Gastrocnemius medialis (tissue), 4 donors: ENCODE results near the gene PEX16. TPM values are rescaled to one million over a fixed set of nuclear protein-coding genes. Genes with fewer than 3 reads are reported as not detected.

Experiments used
- ATAC-seq, 2 donors: fragments of 150-250 bp; one replicate each; pipeline ENCODE4 v1.9.1; 2016
- DNase-seq, 2 donors: peaks; one replicate each; pipeline ENCODE4 v3.0.0-alpha.2; 2019
- H3K27ac ChIP-seq, 4 donors: fragments of 200-600 bp; sonication (generic); 1 replicate in 1 of 4; 2 replicates in 3 of 4; pipeline ENCODE4 v1.5.1; 2016 to 2018; ENCODE audit warnings: mild to moderate bottlenecking in 2 of 4, moderate library complexity in 1 of 4
- H3K27me3 ChIP-seq, 3 donors: fragments of 200-600 bp; sonication (generic) in 2 of 3; 1 replicate in 1 of 3; 2 replicates in 2 of 3; pipeline versions ENCODE4 v1.5.1 to v1.6.0; 2016 to 2019; ENCODE audit warnings: mild to moderate bottlenecking in 1 of 3, moderate library complexity in 1 of 3
- H3K36me3 ChIP-seq, 2 donors: fragments of 200-600 bp; sonication (generic) in 1 of 2; one replicate each; pipeline ENCODE4 v1.5.1; 2017 to 2018
- H3K4me1 ChIP-seq, 2 donors: fragments of 200-600 bp; sonication (generic) in 1 of 2; one replicate each; pipeline ENCODE4 v1.5.1; 2016 to 2017; ENCODE audit warnings: mild to moderate bottlenecking in 2 of 2
- H3K4me3 ChIP-seq, 4 donors: fragments of 200-600 bp; sonication (generic) in 3 of 4; 1 replicate in 1 of 4; 2 replicates in 3 of 4; pipeline ENCODE4 v1.5.1; 2016 to 2019; ENCODE audit warnings: mild to moderate bottlenecking in 2 of 4
- H3K9me3 ChIP-seq, 3 donors: fragments of 200-600 bp; sonication (generic) in 2 of 3; 1 replicate in 1 of 3; 2 replicates in 2 of 3; pipeline ENCODE4 v1.5.1; 2016 to 2019
- POLR2A ChIP-seq, 2 donors: fragments of 450-650 bp; IDR thresholded peaks; one replicate each; pipeline ENCODE4 v1.6.1; 2017; ENCODE audit warnings: antibody characterized with exemption in 2 of 2, mild to moderate bottlenecking in 2 of 2, moderate library complexity in 2 of 2
- in situ Hi-C, 4 donors: fragments of 200-750 bp; cut with MboI; loops; one replicate each; pipeline versions ENCODE4 v1.15.0 to v1.8.0; 2017; ENCODE audit warnings: low sequenced_read_pairs in 4 of 4
- intact Hi-C: fragments of 100-400 bp; cut with DNase I; formaldehyde crosslinking; loops from one replicate; pipeline ENCODE4 v1.15.1; 2023; ENCODE audit warnings: low total_unique reads
- total RNA-seq, 4 donors: library from RNA; depleted of rRNA; stranded (reverse); fragments of >200 nt; gene quantifications; one replicate each; pipeline versions ENCODE4 v1.1.0 to v1.2.3, GENCODE V29; 2016
- TF ChIP-seq, protein P1 (sequence below), 5 experiments: fragments of 450-650 bp in 3 of 5; fragments of 200-600 bp in 2 of 5; sonication (generic) in 2 of 5; IDR thresholded peaks in 4 of 5; conservative IDR thresholded peaks in 1 of 5; 1 replicate in 4 of 5; 2 replicates in 1 of 5; pipeline ENCODE4 v1.5.1; 2016 to 2019; ENCODE audit warnings: antibody characterized with exemption in 5 of 5, mild to moderate bottlenecking in 3 of 5, moderate library complexity in 3 of 5

The PEX16 gene
- total RNA-seq, 4 donors from 2014 or later = 18.5 to 27.2 (median 20.5) TPM

DNA sequence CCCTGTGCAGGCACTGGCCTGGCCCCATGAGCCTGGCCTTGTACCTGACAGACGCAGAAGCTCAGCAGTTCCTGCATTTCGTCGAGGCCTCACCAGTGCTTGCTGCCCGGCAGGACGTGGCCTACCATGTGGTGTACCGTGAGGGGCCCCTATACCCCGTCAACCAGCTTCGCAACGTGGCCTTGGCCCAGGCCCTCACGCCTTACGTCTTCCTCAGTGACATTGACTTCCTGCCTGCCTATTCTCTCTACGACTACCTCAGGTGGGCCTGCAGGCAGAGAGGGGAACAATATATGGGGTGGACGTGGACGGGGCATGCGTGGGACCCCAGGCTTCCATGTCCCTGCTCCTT is 9.6 kb upstream of the PEX16 start:
- TF ChIP-seq, protein P1, sequence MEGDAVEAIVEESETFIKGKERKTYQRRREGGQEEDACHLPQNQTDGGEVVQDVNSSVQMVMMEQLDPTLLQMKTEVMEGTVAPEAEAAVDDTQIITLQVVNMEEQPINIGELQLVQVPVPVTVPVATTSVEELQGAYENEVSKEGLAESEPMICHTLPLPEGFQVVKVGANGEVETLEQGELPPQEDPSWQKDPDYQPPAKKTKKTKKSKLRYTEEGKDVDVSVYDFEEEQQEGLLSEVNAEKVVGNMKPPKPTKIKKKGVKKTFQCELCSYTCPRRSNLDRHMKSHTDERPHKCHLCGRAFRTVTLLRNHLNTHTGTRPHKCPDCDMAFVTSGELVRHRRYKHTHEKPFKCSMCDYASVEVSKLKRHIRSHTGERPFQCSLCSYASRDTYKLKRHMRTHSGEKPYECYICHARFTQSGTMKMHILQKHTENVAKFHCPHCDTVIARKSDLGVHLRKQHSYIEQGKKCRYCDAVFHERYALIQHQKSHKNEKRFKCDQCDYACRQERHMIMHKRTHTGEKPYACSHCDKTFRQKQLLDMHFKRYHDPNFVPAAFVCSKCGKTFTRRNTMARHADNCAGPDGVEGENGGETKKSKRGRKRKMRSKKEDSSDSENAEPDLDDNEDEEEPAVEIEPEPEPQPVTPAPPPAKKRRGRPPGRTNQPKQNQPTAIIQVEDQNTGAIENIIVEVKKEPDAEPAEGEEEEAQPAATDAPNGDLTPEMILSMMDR (IDR thresholded peaks at IDR 0.05 in 4 of 5, conservative IDR thresholded peaks at IDR 0.05 in 1 of 5) = no peak
- TF ChIP-seq POLR2A (IDR thresholded peaks at IDR 0.05) = no peak
- Histone ChIP-seq H3K9me3 (no peaks in the 10 kb centered on the region), H3K27me3 (peaks cover 23 to 38% (median 26%) of the 10 kb centered on the region in 3 donors), H3K4me3 (no peak overlapping the region), H3K4me1 (peaks cover 5 to 10% of the 10 kb centered on the region in 2 donors), H3K27ac (no peak overlapping the region), H3K36me3 (no peaks in the 10 kb centered on the region)
- ATAC-seq (no peak), DNase-seq (no peak)
- in situ Hi-C loops = no loop called here
- intact Hi-C loops = no loop called here

DNA sequence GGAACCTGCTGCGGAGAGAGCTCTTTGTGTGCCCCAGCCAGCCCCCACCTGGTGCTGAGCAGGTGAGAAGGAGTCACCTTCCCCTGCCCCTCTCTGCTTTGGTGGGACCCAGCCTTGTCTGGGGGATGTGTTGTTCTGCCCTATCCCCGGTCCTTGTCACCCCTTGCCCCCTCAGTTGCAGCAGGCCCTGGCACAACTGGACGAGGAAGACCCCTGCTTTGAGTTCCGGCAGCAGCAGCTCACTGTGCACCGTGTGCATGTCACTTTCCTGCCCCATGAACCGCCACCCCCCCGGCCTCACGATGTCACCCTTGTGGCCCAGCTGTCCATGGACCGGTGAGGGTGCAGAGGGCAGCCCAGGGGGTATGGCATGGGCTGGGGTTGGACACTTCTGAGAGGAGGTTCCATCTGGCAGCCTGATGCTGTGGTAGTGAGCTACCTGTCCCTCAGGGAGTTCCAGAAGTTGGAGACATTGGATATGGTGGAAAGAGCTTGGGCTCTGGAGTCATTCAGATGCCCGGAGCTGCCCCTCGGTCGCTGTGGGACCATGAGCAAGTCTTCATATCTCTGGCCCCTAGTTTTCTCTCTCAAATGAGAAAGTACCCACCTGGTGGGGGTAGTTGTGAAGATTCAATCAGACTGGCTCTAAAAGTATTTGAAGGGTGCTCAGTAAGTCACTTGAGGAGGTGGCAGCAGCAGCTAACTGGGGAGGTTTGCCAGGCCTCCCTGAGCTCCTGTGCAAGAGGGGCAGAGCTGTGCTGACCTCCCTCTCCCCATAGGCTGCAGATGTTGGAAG is 9.1 kb upstream of the PEX16 start:
- no peaks in the 10 kb centered on the region for H3K36me3 ChIP-seq
- DNase-seq (no peak), ATAC-seq (no peak)
- H3K4me1 ChIP-seq = peaks cover 9 to 10% of the 10 kb centered on the region in 2 donors
- peaks cover 27 to 42% (median 32%) of the 10 kb centered on the region in 3 donors for H3K27me3 ChIP-seq
- H3K27ac ChIP-seq = no peak overlapping the region
- TF ChIP-seq POLR2A (IDR thresholded peaks at IDR 0.05) = no peak
- TF ChIP-seq, protein P1 (IDR thresholded peaks at IDR 0.05 in 4 of 5, conservative IDR thresholded peaks at IDR 0.05 in 1 of 5) = no peak
- no peaks in the 10 kb centered on the region for H3K9me3 ChIP-seq
- H3K4me3 ChIP-seq = no peak overlapping the region
- intact Hi-C loops = no loop called here
- in situ Hi-C loops = no loop called here

DNA sequence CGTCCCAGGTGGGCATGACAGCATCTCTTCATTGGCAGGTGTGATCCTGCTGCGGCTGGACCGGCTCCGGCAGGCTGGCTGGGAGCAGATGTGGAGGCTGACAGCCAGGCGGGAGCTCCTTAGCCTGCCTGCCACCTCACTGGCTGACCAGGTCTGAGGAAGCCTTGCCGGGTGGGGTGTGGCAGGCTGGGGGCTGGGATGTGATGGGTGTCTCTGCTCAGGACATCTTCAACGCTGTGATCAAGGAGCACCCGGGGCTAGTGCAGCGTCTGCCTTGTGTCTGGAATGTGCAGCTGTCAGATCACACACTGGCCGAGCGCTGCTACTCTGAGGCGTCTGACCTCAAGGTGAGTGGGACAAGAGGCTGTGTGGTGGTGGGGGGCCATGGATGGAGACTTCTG is 8.3 kb upstream of the PEX16 start:
- no peak overlapping the region for H3K27ac ChIP-seq

DNA sequence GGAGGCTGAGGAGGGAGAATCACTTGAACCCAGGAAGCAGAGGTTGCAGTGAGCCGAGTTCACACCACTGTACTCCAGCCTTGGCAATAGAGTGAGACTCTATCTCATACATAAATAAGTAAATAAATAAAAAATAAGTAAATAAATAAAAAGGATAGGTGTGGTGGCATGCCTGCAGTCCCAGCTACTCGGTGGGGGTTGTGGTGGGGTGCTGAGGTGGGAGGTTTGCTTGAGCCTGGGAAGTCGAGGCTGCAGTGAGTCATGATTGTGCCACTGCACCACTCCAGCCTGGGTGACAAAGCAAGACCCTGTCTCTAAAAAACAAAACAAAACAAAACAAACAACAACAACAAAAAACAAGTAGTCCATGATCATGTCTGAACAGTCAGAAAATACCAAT is 7.9 kb upstream of the PEX16 start:
- Histone ChIP-seq H3K27me3 (peaks cover 27 to 42% (median 33%) of the 10 kb centered on the region in 3 donors), H3K27ac (no peak overlapping the region), H3K9me3 (no peaks in the 10 kb centered on the region), H3K36me3 (no peaks in the 10 kb centered on the region), H3K4me1 (peaks cover 9% of the 10 kb centered on the region in 2 donors), H3K4me3 (no peak overlapping the region)
- in situ Hi-C loops (no loop called here), intact Hi-C loops (no loop called here)
- TF ChIP-seq POLR2A (IDR thresholded peaks at IDR 0.05) = no peak
- TF ChIP-seq, protein P1 (IDR thresholded peaks at IDR 0.05 in 4 of 5, conservative IDR thresholded peaks at IDR 0.05 in 1 of 5) = no peak
- DNase-seq = no peak
- no peak for ATAC-seq

More for the DNA sequence above, 8.3 kb upstream of the PEX16 start:
- ATAC-seq (no peak), DNase-seq (no peak)
- TF ChIP-seq, protein P1 (IDR thresholded peaks at IDR 0.05 in 4 of 5, conservative IDR thresholded peaks at IDR 0.05 in 1 of 5) = no peak
- no peak for TF ChIP-seq POLR2A (IDR thresholded peaks at IDR 0.05)
- Histone ChIP-seq H3K4me1 (peaks cover 9 to 10% of the 10 kb centered on the region in 2 donors), H3K9me3 (no peaks in the 10 kb centered on the region), H3K27me3 (peaks cover 27 to 42% (median 33%) of the 10 kb centered on the region in 3 donors), H3K4me3 (no peak overlapping the region), H3K36me3 (no peaks in the 10 kb centered on the region)
- intact Hi-C loops (no loop called here), in situ Hi-C loops (no loop called here)
